Lung microvascular endothelial cell (primary cell): ENCODE data around the gene ABCF3. TPM values are rescaled to one million over a fixed set of nuclear protein-coding genes. Genes with fewer than 3 reads are reported as not detected.

Source experiments
- DNase-seq, 2 donors: peaks; one replicate each; pipeline versions ENCODE4 v3.0.0 to v3.0.0-alpha.2; 2010; ENCODE audit warnings: low read depth in 2 of 2
- total RNA-seq: library from RNA; depleted of rRNA; stranded (reverse); fragments of >200 nt; gene quantifications from 2 replicates; pipeline ENCODE4 v1.2.1, GENCODE V29; 2014

ABCF3 gene
- total RNA-seq, 1 donor from 2014 or later = 57.5 TPM

DNA sequence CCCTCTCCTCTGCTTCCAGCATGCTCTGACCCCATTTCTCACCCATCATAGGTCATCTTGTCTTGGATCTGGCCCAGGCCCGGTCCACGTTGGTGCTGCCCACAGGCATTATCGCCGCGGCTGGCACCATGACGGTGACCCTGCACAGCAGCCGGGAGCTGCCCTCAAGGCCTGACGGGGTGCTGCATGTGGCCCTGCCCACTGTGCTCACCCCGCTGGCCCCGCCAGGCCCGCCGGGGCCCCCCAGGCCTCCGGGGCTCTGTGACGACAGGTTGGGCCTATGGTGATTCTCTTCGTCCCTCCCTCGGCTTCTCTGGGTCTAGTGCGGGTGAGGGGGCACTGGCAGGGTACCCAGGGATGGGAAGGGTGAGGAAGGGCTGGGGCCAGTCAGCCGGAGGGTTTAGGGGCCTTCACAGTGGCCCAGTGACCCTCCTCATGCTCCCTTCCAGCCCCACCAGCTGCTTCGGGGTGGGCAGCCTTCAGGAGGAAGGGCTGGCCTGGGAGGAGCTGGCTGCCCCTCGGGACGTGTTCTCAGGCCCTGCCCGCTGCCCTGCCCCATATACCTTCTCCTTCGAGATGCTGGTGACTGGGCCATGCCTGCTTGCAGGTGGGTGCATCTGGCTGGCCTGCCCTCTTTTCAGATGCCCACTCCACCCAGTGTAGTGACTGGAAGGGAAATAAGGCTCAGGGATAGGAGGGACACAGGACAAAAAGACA lies 47.3 kb downstream of the ABCF3 start:
- no peak for DNase-seq

DNA sequence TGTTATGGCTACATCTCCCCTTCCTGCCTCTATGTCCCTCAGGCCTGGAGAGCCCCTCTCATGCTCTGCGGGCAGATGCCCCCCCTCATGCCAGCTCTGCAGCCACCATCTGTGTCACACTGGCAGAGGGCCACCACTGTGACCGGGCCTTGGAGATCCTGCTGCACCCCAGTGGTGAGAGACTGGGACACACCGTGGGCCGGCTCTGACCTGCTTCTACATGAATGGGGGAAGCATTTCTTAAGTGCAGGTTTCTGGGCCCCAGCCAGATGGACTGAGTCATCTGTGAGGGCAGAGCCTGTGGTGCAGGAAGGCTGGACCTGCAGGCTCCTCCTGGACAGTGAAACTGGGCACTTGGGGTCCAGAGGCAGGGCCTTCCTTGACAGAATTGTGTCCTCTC lies 48.2 kb downstream of the ABCF3 start:
- DNase-seq = peak in 1 of 2 donors; percentile 76

DNA sequence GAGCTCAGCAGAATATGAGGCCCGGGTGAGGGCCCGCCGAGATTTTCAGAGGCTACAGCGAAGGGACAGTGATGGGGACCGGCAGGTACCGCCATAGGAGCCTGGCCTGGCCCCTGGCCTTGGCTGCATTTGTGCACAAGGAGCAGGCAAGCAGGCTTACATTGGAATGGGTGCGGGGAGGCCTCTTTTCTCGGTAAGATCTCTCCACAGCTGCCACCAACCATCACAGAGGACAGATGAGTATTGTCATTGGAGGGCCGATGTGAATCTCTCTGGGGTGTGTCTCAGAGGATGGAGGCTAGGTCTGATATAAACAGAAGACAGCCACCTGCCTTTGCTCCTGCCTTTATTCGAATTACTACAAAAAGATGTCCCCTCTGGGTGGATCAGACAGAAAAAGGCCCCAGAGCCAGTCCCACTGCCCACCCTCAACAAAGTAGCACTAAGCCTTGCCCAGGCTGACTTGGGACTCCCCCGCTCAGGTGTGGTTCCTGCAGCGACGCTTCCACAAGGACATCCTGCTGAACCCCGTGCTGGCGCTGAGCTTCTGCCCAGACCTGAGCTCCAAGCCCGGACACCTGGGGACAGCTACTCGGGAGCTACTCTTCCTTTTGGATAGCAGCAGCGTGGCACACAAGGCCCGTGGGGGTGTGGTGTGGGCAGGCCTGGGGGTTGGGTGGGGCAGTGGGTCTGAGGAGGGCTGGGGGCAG lies 48.8 kb downstream of the ABCF3 start:
- DNase-seq = no peak

DNA sequence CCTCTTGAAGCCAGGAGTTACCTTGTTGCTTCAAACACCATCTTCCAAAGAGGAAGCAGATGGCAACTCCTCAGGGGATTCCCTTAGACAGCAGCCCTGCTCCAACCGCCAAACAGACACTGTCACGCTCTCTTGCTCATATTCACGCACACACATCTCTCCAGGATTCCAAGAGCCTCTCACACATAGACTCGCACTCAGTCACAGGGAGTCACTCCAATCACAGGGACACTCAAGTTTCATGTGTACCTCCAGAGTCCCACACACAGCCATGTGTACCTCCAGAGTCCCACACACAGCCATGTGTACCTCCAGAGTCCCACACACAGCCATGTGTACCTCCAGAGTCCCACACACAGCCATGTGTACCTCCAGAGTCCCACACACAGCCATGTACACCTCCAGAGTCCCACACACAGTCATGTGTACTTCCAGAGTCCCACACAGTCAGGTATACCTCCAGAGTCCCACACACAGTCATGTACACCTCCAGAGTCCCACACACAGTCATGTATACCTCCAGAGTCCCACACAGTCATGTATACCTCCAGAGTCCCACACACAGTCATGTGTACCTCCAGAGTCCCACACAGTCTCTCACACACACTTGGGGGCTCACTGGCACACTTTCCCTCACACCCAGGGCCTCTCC lies 49.5 kb downstream of the ABCF3 start:
- DNase-seq = no peak

DNA sequence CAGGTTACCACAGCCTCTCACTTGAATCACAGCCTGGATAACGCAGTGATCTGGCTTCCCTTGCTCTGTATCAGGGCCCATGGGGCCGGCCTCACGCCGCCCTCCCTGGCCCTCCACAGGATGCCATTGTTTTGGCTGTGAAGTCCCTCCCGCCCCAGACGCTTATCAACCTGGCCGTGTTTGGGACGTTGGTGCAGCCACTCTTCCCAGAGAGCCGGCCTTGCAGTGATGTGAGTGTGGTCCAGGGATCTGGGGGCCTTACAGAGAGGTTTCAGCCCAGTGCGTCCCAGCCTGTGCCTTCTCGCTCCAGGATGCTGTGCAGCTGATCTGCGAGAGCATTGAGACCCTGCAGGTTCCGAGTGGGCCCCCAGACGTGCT lies 50.0 kb downstream of the ABCF3 start:
- no peak for DNase-seq

DNA sequence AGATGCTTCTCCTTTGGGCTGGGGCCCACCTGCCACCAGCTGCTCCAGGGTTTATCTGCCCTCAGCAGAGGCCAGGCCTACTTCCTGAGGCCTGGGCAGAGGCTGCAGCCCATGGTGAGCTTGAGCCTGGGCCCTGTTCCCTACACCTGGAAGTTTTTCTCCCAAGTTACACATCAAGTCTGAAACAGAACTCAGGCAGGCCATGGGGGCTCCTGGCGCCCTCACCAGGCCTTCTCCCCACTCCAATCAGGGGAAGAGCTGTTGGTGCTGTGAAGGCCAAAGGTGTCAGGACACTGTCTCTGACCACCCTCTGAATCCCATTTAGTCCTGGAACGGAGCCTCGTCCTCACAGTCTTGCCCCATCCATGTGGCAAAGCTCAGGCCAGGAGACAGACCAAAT lies 50.6 kb downstream of the ABCF3 start:
- no peak for DNase-seq

DNA sequence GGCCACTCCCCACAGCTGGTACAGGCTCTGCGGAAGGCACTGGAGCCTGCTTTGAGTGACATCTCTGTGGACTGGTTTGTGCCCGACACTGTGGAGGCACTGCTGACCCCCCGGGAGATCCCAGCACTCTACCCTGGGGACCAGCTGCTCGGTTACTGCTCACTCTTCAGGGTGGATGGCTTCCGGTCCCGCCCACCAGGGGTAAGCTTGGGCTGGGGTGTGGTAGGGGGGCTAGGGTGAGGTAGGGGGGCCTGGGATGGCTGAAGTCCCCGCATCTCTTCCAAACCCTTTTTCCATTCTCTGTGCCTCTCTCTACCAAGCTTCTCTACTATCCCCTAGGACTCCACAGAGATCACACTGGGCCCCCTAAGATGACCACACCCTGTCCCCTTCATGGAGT lies 51.2 kb downstream of the ABCF3 start:
- no peak for DNase-seq

DNA sequence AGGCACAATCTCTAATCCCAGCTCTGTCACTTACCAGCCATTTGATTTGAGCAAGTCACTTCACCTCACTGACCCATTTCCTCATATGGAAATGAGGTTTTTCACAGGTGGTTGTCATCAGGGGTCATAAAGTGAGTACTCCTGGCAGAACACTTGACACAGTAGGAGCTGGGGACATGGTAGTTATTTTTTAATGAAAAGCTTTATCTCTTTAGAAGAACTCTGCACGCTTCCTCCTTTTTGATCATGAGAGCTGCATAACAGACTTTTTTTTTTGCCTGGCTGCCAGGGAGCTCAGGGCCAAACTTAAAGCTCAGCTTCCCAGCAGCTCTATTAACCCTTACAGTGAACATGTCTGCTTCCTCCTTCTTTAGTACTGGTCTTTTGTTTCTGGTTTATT lies 51.8 kb downstream of the ABCF3 start:
- DNase-seq = no peak

DNA sequence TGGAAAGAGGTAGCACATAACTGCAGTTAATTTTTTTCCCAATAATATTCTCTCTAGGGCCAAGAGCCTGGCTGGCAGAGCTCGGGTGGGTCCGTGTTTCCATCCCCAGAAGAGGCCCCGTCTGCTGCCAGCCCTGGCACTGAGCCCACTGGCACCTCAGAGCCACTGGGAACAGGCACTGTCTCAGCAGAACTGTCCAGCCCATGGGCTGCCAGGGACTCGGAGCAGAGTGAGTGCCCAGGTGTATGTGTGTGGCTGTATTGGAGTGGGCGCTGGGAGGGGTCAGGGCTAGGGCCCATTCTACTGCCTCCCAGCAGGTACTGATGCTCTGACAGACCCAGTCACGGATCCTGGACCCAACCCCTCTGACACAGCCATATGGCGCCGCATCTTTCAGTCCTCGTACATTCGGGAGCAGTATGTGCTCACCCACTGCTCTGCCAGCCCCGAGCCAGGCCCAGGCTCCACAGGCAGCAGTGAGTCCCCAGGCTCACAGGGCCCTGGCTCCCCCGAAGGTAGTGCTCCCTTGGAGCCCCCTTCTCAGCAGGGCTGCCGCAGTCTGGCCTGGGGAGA lies 52.3 kb downstream of the ABCF3 start:
- DNase-seq = no peak

DNA sequence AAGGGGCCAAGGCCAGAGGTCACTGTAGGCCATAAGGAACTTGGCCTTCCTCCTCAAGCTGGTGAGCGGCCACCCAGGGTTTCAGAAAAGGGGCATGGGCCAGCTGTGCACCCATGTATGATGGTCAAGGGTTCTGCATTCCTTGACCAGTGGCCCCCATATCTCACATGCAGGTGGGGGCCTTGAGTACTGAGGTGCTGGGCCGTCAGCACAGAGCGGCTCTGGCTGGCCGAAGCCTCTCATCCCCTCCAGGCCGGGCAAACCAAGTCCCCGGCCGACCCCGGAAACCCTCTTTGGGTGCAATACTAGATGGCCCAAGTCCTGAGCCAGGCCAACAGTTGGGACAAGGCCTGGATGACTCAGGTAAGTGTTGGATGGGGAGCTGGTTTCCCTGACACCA lies 53.2 kb downstream of the ABCF3 start:
- no peak for DNase-seq

DNA sequence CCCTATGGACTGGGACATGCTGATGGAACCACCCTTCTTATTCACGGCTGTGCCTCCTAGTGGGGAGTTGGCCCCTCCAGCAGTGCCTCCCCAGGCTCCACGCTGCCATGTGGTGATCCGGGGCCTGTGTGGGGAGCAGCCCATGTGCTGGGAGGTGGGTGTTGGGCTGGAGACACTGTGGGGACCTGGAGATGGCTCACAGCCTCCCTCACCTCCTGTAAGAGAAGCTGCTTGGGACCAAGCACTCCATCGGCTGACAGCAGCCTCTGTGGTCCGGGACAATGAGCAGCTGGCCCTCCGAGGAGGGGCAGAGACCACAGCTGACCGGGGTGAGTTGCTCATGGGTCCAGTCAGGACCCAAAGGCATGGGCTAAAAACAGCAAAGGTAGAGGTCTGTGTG lies 53.7 kb downstream of the ABCF3 start:
- DNase-seq = no peak

DNA sequence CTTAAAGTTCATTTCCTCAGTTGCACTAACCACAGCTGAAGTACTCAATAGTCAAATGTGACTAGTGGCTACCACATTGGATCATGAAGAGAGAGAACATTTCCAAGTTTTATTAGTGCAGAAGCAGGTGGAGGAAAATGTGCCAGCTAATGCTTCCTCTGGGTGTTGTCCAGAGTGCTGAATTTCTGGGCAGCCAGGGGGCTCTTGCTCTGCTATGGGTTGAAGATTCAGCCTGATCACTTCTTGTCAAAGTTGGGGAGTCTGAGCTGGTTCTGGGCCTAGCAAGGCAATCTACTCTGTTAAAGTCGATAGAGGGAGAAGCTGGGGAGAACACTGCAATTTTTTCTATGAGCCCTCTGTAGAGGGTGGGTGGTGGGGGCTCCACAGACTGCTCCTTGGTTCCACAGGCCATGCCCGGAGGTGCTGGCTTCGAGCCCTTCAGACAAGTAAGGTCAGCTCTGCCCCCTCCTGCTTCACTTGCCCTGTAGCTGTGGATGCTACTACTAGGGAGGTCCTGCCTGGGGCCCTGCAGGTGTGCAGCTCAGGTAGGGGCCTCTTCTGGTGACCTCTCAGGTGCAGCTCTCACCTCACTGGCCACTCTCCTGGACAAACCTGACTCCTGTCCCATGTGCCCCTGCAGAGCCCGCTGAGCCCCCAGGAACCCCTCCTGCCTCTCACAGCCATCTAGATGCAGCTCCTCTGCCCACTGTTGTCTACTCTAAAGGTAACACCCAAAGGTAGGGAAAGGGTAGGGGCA lies 54.6 kb downstream of the ABCF3 start:
- peak; percentile 41 to 54 for DNase-seq

DNA sequence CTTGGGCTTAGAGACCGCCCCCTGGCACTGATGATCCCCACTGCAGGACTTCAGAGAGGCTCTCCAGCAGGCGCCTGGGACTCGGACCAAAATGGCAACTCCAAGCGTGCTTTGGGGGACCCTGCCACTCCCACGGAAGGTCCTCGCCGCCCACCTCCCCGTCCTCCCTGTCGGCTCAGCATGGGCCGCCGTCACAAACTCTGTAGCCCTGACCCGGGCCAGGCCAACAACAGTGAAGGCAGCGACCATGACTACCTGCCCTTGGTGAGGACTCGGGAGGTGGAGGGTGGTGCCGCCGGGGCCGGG lies 55.1 kb downstream of the ABCF3 start:
- no peak for DNase-seq

DNA sequence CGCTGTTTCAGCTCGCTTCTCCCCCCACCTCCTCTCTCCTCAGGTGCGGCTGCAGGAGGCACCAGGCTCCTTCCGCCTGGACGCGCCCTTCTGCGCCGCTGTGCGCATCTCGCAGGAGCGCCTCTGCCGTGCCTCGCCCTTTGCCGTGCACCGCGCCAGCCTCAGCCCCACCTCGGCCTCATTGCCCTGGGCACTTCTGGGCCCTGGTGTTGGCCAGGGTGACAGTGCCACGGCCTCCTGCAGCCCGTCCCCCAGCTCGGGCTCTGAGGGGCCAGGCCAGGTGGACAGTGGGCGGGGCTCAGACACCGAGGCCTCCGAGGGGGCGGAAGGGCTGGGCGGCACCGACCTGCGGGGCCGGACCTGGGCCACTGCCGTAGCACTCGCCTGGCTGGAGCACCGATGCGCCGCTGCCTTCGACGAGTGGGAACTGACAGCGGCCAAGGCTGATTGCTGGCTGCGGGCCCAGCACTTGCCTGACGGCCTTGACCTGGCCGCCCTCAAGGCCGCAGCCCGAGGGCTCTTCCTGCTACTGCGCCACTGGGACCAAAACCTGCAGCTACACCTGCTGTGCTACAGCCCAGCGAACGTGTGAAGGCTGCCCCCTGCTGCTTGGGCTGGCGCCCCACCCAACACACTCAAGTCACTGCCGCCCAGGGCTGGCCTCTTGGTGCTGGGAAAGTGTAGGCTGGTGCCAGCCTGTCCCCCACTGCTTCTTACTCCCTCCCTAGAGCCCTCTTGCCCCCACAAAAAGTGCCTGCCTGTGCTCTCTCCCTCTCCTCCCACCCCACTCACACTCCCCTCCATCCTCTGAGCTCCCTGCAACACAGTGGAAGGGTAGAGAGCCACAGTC lies 55.7 kb downstream of the ABCF3 start:
- DNase-seq = peak; percentile 64 to 71

DNA sequence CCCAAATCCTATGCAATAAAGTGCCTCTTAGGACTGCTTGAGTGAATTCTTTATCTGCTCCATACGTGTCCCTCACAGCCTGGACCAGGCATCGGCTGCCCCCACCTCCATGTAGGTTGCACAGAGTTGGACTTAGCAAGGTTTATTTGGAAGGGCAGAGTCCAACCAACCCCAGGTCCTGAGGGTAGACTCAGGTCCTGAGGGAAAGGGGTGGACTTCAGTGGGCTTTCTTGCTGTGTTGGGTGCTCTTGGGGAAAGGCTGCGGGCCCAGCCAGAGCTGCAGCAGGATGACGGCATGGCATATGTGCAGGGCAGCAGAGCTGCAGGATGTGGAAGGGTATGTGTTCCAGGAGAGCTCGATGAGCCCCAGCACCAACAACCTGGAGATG lies 56.3 kb downstream of the ABCF3 start:
- DNase-seq = no peak

Other genes starting within 250 kb of the ABCF3 start
- gene ABCC5, start 168.3 kb upstream of the ABCF3 start, total RNA-seq = 8.9 and 10.9 TPM in 2 replicates
- gene HTR3D, start 154.5 kb upstream of the ABCF3 start, total RNA-seq = not detected in 2 replicates
- not detected in 2 replicates for gene HTR3C, start 133.2 kb upstream of the ABCF3 start, total RNA-seq
- not detected in 2 replicates for gene HTR3E, start 89.1 kb upstream of the ABCF3 start, total RNA-seq
- 25.9 and 34.3 TPM in 2 replicates for gene EIF2B5, start 50.8 kb upstream of the ABCF3 start, total RNA-seq
- gene DVL3, start 30.8 kb upstream of the ABCF3 start, total RNA-seq = 15.0 and 19.8 TPM in 2 replicates
- 442 and 454 TPM in 2 replicates for gene AP2M1, start 11.3 kb upstream of the ABCF3 start, total RNA-seq
- gene VWA5B2, start 43.4 kb downstream of the ABCF3 start, total RNA-seq = under 0.01 TPM in 1 of 2 replicates, not detected in the other
- 15.5 and 20.4 TPM in 2 replicates for gene ALG3, start 62.8 kb downstream of the ABCF3 start, total RNA-seq
- gene EEF1AKMT4, start 63.5 kb downstream of the ABCF3 start, total RNA-seq = 3.5 and 3.6 TPM in 2 replicates
- gene CAMK2N2, start 75.4 kb downstream of the ABCF3 start, total RNA-seq = not detected in 2 replicates
- gene ECE2, start 89.8 kb downstream of the ABCF3 start, total RNA-seq = not detected in 2 replicates
- 310 and 389 TPM in 2 replicates for gene PSMD2, start 113.0 kb downstream of the ABCF3 start, total RNA-seq
- 200 and 237 TPM in 2 replicates for gene EIF4G1, start 128.4 kb downstream of the ABCF3 start, total RNA-seq
- gene FAM131A, start 151.4 kb downstream of the ABCF3 start, total RNA-seq = 19.0 and 39.9 TPM in 2 replicates
- 1.5 and 1.8 TPM in 2 replicates for gene CLCN2, start 175.4 kb downstream of the ABCF3 start, total RNA-seq
- gene POLR2H, start 175.5 kb downstream of the ABCF3 start, total RNA-seq = 65.8 and 97.8 TPM in 2 replicates
- not detected in 2 replicates for gene THPO, start 192.0 kb downstream of the ABCF3 start, total RNA-seq
- gene CHRD, start 193.9 kb downstream of the ABCF3 start, total RNA-seq = 0.20 and 0.22 TPM in 2 replicates